AG08396 (cell line): ENCODE measurements around the gene IZUMO2.
"Not testable (repeated sequence)": the region's sequence is repeated elsewhere in the genome, so short reads cannot be mapped to it uniquely, and the experiment has no call there.

ENCODE experiments used
- DNase-seq: peaks from one replicate; pipeline ENCODE4 v3.0.0; 2012; ENCODE audit warnings: low spot score, mixed read lengths

IZUMO2 gene

GRCh38 chr19:50135856-50136602, 27.1 kb downstream of the IZUMO2 start:
- not testable (repeated sequence) for DNase-seq

DNA sequence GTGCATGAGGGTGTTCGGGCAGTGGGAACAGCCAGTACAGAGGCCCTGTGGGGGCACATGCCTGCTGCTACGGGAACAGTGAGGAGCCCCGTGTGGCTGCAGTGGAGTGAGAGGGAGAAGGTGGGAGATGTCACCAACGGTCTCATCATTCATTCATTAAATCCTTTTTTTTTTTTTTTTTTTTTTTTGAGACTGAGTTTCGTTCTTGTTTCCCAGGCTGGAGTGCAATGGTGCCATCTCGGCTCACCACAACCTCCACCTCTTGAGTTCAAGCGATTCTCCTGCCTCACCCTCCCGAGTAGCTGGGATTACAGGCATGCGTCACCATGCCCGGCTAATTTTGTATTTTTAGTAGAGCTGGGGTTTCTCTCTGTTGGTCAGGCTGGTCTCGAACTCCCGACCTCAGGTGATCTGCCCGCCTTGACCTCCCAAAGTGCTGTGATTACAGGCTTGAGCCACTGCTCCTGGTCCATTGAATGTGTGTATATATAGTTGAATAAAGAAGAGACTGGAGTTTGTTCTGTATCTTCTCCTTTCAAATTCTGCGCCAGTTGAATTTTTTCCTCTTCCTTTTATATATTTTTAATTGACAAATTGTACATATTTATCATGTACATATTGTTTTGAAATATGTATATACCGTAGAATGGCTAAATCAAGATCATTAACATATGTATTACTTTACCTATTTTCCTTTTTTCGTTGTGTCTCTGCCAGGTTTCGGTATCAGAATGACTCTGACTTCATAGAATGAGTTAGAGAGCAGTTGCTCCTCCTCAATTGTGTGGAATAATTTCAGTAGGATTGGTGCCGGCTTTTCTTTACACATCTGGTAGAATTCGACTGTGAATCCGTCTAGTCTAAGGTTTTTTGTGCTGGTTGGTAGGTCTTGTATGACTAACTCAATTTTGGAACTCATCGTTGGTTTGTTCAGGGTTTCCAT, 28.0 kb downstream of the IZUMO2 start:
- not testable (repeated sequence) for DNase-seq

- DNase-seq = not testable (repeated sequence)
Measured at GRCh38 chr19:50133518-50134492, 29.3 kb downstream of the IZUMO2 start.

GRCh38 chr19:50104012-50104411, 59.1 kb downstream of the IZUMO2 start:
- not testable (repeated sequence) for DNase-seq

GRCh38 chr19:50103405-50103804, 59.7 kb downstream of the IZUMO2 start:
- not testable (repeated sequence) for DNase-seq
